PC-3 (cell line): ENCODE measurements around the gene MAGI2. TPM values are rescaled to one million over a fixed set of nuclear protein-coding genes. Genes with fewer than 3 reads are reported as not detected.

ENCODE experiments used
- ATAC-seq: fragments of 200-7000 bp; cut with Tn5 transposase; 2 replicates; pipeline ENCODE4 v1.9.1; 2020; ENCODE audit warnings: mild to moderate bottlenecking, moderate library complexity
- BruUV-seq: library from RNA; stranded (reverse); fragments of 400-500 nt; replicated peaks from 2 replicates; lab custom pipeline; 2021; lab: Mats Ljungman, UMichigan
- CTCF ChIA-PET: fragments of 300-600 bp; sonication (Branson Sonifier 250); formaldehyde crosslinking; loops from one replicate; lab custom pipeline; 2022; ENCODE audit warnings: antibody characterized with exemption; lab: Charles Lee
- POLR2A ChIA-PET: fragments of 300-600 bp; sonication (Branson Sonifier 250); formaldehyde crosslinking; loops from one replicate; lab custom pipeline; 2022; ENCODE audit warnings: antibody characterized with exemption; ENCODE audit not compliant: unreplicated experiment; lab: Charles Lee
- DNase-seq: peaks from one replicate; pipeline ENCODE4 v3.0.0-alpha.2; 2015
- H2AFZ ChIP-seq: fragments of 300-600 bp; sonication (generic); 2 replicates; pipeline ENCODE4 v1.6.0; 2016; ENCODE audit warnings: antibody characterized with exemption, low read length
- H3F3A ChIP-seq: fragments of 300-600 bp; sonication (generic); one replicate; pipeline ENCODE4 v1.6.0; 2017; ENCODE audit warnings: antibody characterized with exemption, low read length, control low read depth, mild to moderate bottlenecking; ENCODE audit not compliant: unreplicated experiment
- H3K27ac ChIP-seq: fragments of 300-600 bp; sonication (generic); 2 replicates; pipeline ENCODE4 v1.5.1; 2016; ENCODE audit warnings: mild to moderate bottlenecking, low read length
- H3K27me3 ChIP-seq: fragments of 300-600 bp; sonication (generic); 2 replicates; pipeline ENCODE4 v1.6.1; 2016; ENCODE audit warnings: low read length, mixed read lengths
- H3K36me3 ChIP-seq: fragments of 300-600 bp; sonication (generic); 2 replicates; pipeline ENCODE4 v1.6.1; 2016; ENCODE audit warnings: low read depth, mixed run types, low read length, mixed read lengths
- H3K4me1 ChIP-seq: fragments of 300-600 bp; sonication (generic); 2 replicates; pipeline ENCODE4 v1.5.1; 2016; ENCODE audit warnings: low read length; ENCODE audit not compliant: insufficient read depth
- H3K4me2 ChIP-seq: fragments of 300-600 bp; sonication (generic); 2 replicates; pipeline ENCODE4 v1.6.0; 2016; ENCODE audit warnings: low read length
- H3K4me3 ChIP-seq: fragments of 300-600 bp; sonication (generic); 2 replicates; pipeline ENCODE4 v1.5.1; 2016; ENCODE audit warnings: mild to moderate bottlenecking, low read length, mixed read lengths
- H3K79me2 ChIP-seq: fragments of 300-600 bp; sonication (generic); 2 replicates; pipeline ENCODE4 v1.6.1; 2017; ENCODE audit warnings: low read length, mixed read lengths
- H3K9ac ChIP-seq: fragments of 300-600 bp; sonication (generic); 2 replicates; pipeline ENCODE4 v1.6.0; 2016; ENCODE audit warnings: mild to moderate bottlenecking, low read length
- H3K9me2 ChIP-seq: fragments of 300-600 bp; sonication (generic); replicated peaks from 2 replicates; pipeline ENCODE4 v1.6.1; 2016; ENCODE audit warnings: mixed run types, low read length, mixed read lengths
- H3K9me3 ChIP-seq: fragments of 300-600 bp; sonication (generic); 2 replicates; pipeline ENCODE4 v1.6.1; 2016; ENCODE audit warnings: low read length, mixed read lengths
- H4K20me1 ChIP-seq: fragments of 300-600 bp; sonication (generic); 2 replicates; pipeline ENCODE4 v1.6.1; 2016; ENCODE audit warnings: low read length, mixed read lengths
- CTCF ChIP-seq: fragments of 300-600 bp; sonication (generic); conservative IDR thresholded peaks from 2 replicates; pipeline ENCODE4 v1.5.1; 2017; ENCODE audit warnings: antibody characterized with exemption, low read depth, mild to moderate bottlenecking, low read length
- EZH2 ChIP-seq: fragments of 300-600 bp; sonication (generic); IDR thresholded peaks from one replicate; pipeline ENCODE4 v1.6.1; 2017; ENCODE audit warnings: antibody characterized with exemption, mild to moderate bottlenecking, low read length; ENCODE audit not compliant: unreplicated experiment
- EZH2phosphoT487 ChIP-seq: fragments of 300-600 bp; sonication (generic); IDR thresholded peaks from 2 replicates; pipeline ENCODE4 v1.6.1; 2018; ENCODE audit warnings: mild to moderate bottlenecking, antibody characterized with exemption, low read length, borderline replicate concordance
- intact Hi-C: fragments of 100-400 bp; cut with micrococcal nuclease; formaldehyde crosslinking; loops from 2 replicates; pipeline ENCODE4 v1.9.0; 2023
- total RNA-seq: library from RNA; depleted of rRNA; stranded (reverse); fragments of >200 nt; gene quantifications from 2 replicates; pipeline ENCODE4 v1.2.3, GENCODE V29; 2014

MAGI2 gene
- total RNA-seq, 1 experiment from 2014 or later, result not detected

DNA sequence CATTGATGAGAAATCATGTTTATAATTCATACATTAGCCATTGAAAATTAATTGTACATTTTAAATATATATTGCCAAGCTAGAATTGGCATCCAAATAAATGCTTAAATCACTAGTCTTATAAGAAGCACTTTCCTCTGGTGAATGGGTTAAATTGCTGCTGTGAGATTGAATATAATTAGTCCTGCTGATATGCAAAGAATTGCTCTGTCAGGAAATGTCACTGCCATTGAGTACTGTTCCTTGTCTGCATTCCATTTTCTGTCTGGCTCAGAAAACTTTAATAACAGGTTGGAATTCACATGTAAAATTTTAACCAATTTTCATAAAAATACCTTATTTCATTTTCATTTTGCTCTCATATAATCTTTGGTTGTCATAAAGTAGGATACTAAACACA lies 589.1 kb downstream of the MAGI2 start:
- H3K9me3 ChIP-seq, result no peaks in the 10 kb centered on the region
- CTCF ChIA-PET, result no interaction called here
- H3K4me2 ChIP-seq, result no peak overlapping the region
- BruUV-seq, result no TSS peak
- no peak overlapping the region for H2AFZ ChIP-seq
- no peaks in the 10 kb centered on the region for H3K79me2 ChIP-seq
- ATAC-seq (no peak), DNase-seq (no peak)
- intact Hi-C loops, result no loop called here
- H4K20me1 ChIP-seq, result no peaks in the 10 kb centered on the region
- H3K27ac ChIP-seq, result no peak overlapping the region
- TF ChIP-seq CTCF (no peak), EZH2phosphoT487 (no peak), EZH2 (no peak)
- no peaks in the 10 kb centered on the region for H3F3A ChIP-seq
- H3K9ac ChIP-seq, result no peak overlapping the region
- POLR2A ChIA-PET, result no interaction called here
- H3K36me3 ChIP-seq, result no peaks in the 10 kb centered on the region
- no peaks in the 10 kb centered on the region for H3K9me2 ChIP-seq
- no peak overlapping the region for H3K4me3 ChIP-seq
- no peaks in the 10 kb centered on the region; the same call in 1 of the 2 replicates for H3K27me3 ChIP-seq
- no peaks in the 10 kb centered on the region for H3K4me1 ChIP-seq

GRCh38 chr7:78863281-78863680 lies 590.2 kb downstream of the MAGI2 start:
- no peaks in the 10 kb centered on the region for H3K9me2 ChIP-seq
- DNase-seq, result no peak
- no peaks in the 10 kb centered on the region for H4K20me1 ChIP-seq
- no peaks in the 10 kb centered on the region for H3K79me2 ChIP-seq
- no peak overlapping the region for H3K9ac ChIP-seq
- intact Hi-C loops, result no loop called here
- CTCF ChIA-PET, result no interaction called here
- no peaks in the 10 kb centered on the region for H3K36me3 ChIP-seq
- no TSS peak for BruUV-seq
- no peaks in the 10 kb centered on the region for H3K9me3 ChIP-seq
- no peak overlapping the region for H2AFZ ChIP-seq
- no peaks in the 10 kb centered on the region; the same call in 1 of the 2 replicates for H3K27me3 ChIP-seq
- no peak overlapping the region for H3K27ac ChIP-seq
- H3K4me3 ChIP-seq, result no peak overlapping the region
- H3K4me1 ChIP-seq, result no peaks in the 10 kb centered on the region
- POLR2A ChIA-PET, result no interaction called here
- TF ChIP-seq EZH2 (no peak), CTCF (no peak), EZH2phosphoT487 (no peak)
- no peak overlapping the region for H3K4me2 ChIP-seq
- no peak for ATAC-seq
- H3F3A ChIP-seq, result no peaks in the 10 kb centered on the region

DNA sequence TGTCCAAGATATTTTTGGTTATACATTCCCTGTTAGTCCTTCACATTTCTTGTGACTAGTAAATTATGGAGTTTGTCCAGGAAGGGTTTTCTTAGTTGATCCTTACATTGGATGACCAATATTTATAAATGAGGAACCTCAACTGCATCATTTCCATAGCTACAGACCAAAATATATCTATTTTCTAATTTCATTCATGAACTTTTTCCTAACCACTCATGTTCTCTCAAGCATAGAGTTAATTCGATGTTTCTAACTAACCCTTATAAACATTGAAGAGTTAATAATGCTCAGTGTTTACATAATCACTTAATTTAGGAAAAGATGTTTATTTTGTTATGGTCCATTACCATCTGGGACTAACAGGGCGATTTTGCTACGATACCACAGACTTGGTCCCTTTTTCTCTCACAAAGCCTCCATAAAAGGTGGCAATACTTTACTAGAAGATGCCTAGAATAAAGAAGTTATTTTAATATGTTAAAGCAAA lies 591.0 kb downstream of the MAGI2 start:
- Histone ChIP-seq H3K36me3 (no peaks in the 10 kb centered on the region), H3K4me1 (no peaks in the 10 kb centered on the region), H2AFZ (no peak overlapping the region), H3K27ac (no peak overlapping the region), H3K9ac (no peak overlapping the region), H3K79me2 (no peaks in the 10 kb centered on the region), H3K9me3 (no peaks in the 10 kb centered on the region), H3K27me3 (no peaks in the 10 kb centered on the region; the same call in 1 of the 2 replicates), H3K4me2 (no peak overlapping the region), H3F3A (no peaks in the 10 kb centered on the region), H3K4me3 (no peak overlapping the region), H4K20me1 (no peaks in the 10 kb centered on the region), H3K9me2 (no peaks in the 10 kb centered on the region)
- no peak for TF ChIP-seq EZH2
- TF ChIP-seq CTCF, result no peak
- no peak for TF ChIP-seq EZH2phosphoT487
- POLR2A ChIA-PET, result no interaction called here
- ATAC-seq (no peak), DNase-seq (no peak)
- CTCF ChIA-PET, result no interaction called here
- intact Hi-C loops, result no loop called here
- no TSS peak for BruUV-seq
